Measurements from ENCODE around the gene LYPD1.
A peak's percentile ranks its signal among the peaks of the same experiment; 100 is the strongest.
"Not testable (repeated sequence)": the region's sequence is repeated elsewhere in the genome, so short reads cannot be mapped to it uniquely, and the experiment has no call there.

LYPD1 gene, protein sequence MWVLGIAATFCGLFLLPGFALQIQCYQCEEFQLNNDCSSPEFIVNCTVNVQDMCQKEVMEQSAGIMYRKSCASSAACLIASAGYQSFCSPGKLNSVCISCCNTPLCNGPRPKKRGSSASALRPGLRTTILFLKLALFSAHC

GRCh38 chr2:132669908-132670495 lies at the start of gene LYPD1:
TSS of gene LYPD1 (minus strand) at chr2:132670205. CDS start at chr2:132669932, 273 bp downstream.
- no peak for DNase-seq

- DNase-seq: no peak
Observed at GRCh38 chr2:132719480-132719879, 49.5 kb upstream of the LYPD1 start.

DNA sequence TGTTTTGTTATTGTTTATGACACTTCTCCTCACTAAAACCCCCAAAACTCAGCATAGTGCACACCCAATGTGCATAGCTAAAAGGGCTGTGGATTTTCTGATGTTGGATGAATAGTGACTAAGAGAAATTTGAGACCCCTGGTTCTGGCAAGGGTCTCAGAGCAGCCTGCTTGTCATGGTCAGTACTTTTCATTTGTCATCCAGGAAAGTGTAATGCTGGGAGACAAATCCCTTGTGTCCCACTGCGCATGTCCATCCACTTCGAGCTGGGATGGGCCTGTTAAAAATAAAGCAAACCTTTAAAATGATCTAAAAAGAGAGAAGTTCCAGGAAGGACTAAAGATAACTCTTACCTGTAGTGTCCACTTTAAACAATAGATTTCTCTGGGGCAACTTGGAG lies 46.9 kb upstream of the LYPD1 start:
- no peak for DNase-seq

- peak; percentile 30 for DNase-seq
Observed at GRCh38 chr2:132715386-132716351, 45.7 kb upstream of the LYPD1 start.

DNA sequence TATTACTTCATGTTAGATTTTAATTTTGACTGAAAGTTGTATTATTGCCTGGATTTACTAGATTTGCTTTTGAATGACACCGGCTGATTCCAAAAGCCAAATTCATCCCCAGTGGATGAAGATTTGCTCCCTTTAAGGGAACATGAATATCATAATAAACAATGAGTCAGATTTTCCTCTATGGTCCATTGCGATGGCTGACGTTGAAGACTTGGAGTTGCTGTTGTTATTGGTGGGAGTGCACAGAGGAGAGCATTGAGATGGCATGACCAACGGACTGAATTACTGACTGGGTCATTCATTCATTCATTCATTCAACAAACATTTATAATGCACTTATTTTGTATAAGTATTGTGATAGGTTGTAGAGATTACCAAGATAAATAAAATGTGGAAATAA lies 33.4 kb upstream of the LYPD1 start:
- no peak for DNase-seq

- DNase-seq: peak; percentile 70
Observed at GRCh38 chr2:132701810-132702209, 31.8 kb upstream of the LYPD1 start.

GRCh38 chr2:132699802-132700201 lies 29.8 kb upstream of the LYPD1 start:
- DNase-seq: not testable (repeated sequence)

DNA sequence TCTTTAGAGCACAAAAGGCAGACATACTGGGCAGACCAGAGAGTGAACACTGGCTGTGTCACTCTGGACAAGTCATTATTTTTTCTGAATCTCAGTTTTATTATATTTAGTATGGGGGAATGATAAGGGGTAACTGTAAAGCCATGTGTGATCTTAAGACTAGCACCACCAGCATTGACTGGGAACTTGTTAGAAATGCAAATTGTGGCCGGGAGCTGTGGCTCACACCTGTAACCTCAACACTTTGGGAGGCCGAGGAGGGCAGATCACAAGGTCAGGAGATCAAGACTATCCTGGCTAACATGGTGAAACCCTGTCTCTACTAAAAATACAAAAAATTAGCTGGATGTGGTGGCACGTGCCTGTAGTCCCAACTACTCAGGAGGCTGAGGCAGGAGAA lies 28.3 kb upstream of the LYPD1 start:
- DNase-seq: not testable (repeated sequence)

GRCh38 chr2:132697556-132698205 lies 27.7 kb upstream of the LYPD1 start:
- DNase-seq: no peak

GRCh38 chr2:132692816-132693215 lies 22.8 kb upstream of the LYPD1 start:
- peak; percentile 47 for DNase-seq

GRCh38 chr2:132691556-132691955 lies 21.6 kb upstream of the LYPD1 start:
- DNase-seq: no peak

DNA sequence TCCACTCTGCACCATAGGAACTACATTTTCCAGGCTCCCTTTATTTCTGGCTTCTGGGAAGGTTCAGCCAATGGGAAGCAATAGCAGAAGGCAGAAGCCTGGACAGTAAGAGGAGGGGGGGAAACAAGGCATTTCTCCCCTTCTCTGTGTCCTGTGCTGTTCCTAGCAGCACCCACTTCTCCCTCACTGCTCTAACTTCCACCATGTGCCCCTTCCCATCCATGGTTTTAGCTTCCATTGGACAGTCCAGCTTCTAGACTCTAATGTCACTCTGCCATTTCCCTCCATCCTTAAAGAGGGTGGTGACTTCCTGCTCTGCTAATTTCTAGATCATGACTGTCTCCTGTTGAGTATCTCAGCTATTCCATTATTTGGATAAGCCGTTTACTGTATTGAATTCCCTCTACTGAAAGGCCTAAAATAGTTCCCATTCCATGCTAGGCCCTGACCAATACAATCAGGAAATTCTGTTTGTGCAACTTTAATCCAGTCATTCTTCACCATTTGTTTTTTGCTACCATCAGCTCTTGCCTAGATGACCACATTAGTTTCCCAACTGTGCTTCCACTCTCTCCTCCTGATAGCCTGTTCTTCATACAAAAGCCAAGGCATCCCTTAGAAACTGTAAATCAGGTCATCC lies 20.8 kb upstream of the LYPD1 start:
- DNase-seq: no peak

DNA sequence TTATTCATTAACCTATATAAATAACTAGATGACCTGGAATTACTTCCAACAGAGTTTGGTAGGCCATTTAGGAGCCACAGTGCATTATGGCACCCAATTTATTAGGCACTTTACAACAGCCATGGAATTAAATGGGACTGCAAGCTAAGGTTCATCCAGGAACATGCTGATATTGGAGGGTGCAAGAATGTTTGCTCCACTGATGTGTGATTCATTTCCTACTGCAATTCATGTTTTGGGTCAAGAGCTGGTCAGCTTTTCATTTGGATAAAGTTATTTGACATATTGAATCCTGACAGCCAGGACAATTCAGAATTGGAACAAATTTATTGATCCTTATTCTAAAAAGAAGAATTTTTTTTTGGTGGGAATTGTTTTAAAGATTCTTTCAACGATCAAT lies 11.8 kb upstream of the LYPD1 start:
- DNase-seq: no peak

- peak; percentile 50 for DNase-seq
Observed at GRCh38 chr2:132680544-132680943, 10.5 kb upstream of the LYPD1 start.

DNA sequence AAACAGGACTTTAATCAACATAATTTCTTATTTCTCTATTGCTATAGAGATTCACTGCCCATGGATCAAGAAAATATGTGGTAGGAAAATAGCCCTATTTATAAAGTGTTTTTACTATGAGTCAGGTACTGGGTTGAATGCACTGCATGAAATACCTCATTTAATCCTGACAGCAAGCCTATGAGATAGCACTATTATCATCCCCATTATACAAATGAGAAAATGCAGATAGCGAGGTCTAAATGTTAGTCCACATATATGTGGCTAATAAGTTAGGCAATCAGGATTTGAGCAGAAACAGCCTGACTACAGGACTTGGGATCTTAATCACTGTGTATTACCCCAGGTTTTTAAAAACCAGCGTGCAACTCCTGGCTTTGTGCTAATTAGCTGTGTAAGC lies 8.5 kb upstream of the LYPD1 start:
- DNase-seq: peak; percentile 50

DNA sequence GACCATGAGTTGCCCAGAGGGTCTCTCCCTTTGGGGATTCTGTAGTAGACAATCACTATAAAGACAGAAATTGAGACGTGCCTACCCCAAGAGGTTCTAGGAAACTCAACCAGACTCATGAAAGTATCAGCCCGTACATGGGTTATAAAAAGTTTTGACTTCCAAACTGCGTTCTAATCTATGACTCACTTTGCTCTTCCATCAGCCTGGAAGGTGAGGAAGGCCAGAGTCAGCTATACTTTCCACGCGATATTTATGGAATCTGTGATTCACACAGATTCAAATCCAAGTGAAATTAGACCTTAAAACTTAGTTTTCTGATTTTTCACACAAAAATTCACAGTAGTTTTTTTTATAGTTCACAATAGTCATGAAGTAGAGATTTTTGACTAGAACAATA lies 7.7 kb upstream of the LYPD1 start:
- peak; percentile 77 for DNase-seq

DNA sequence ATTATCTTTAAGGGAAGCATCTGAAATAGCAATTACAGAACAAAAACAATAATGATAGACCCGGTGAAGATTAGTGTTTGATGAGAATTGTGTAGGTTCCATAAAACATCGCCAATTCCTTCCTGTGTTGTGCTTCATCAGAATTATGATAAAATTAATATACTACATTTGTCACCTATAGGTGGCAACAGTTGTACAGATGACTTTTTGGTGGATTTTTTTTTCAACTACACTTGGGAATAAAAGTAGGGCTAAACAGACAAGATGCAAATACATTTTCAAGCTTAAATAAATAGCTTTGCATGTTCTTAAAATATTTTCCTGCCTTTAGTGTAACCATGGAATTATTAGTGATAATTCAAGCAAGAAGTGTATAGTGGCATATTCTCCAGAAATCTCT lies 7.0 kb upstream of the LYPD1 start:
- no peak for DNase-seq

GRCh38 chr2:132671151-132671835 lies 1.3 kb upstream of the LYPD1 start:
- DNase-seq: peak; percentile 92

DNA sequence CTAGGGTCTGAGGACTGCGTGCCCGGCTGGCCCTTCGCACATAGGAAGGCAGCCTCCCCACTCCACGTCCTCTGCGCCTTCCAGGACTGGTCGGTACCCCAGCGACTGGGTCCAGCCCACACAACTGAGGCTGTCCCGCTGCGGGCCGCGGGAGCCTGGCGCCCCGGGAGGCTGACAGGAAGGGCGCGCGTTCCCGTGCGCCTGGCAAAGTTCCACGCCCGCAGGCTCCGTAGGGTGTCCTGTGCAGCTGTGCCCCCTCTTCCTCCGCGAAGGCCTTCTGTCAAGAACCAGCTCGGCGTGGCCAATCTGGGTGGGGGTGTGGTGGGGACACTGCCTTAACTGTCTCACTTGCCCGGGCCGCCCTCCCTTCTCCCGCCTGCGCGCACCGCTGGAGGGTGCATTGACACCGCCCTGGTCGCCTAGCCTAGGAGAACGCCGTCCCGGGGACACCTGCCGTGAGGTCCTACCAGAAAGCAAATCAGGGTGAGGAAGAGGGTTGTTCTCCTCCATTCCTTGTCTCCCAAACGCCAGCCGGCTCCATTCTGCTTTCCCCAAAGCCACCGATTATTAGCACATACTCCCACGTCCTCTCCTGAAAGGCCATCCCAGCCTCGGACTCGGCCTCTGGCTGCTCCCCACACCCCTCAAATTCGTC lies 618 bp upstream of the LYPD1 start:
- DNase-seq: no peak

GRCh38 chr2:132668987-132669907 lies 758 bp downstream of the LYPD1 start:
- no peak for DNase-seq

Data from fibroblast of skin of right quadriceps (primary cell).